GM12878 (cell line): Measurements from ENCODE around the gene SCN8A. TPM values are rescaled to one million over a fixed set of nuclear protein-coding genes. Genes with fewer than 3 reads are reported as not detected.
"Not testable (repeated sequence)": the region's sequence is repeated elsewhere in the genome, so short reads cannot be mapped to it uniquely, and the experiment has no call there.

ENCODE experiments used
- ATAC-seq: fragments of 200-7000 bp; cut with Tn5 transposase; 3 replicates; pipeline ENCODE4 v1.9.1; 2020; ENCODE audit warnings: mild to moderate bottlenecking, moderate library complexity
- BruUV-seq: library from RNA; stranded (reverse); fragments of 400-500 nt; replicated peaks from 2 replicates; lab custom pipeline; 2021; lab: Mats Ljungman, UMichigan
- CTCF ChIA-PET: fragments of 300-600 bp; sonication (Branson Sonifier 250); formaldehyde crosslinking; extraction: SDS; loops from one replicate; lab custom pipeline; 2021; ENCODE audit warnings: inconsistent platforms; lab: Yijun Ruan, JAX
- POLR2A ChIA-PET: fragments of 350-600 bp; formaldehyde crosslinking; extraction: SDS; loops from one replicate; lab custom pipeline; 2021; ENCODE audit warnings: inconsistent platforms; lab: Charles Lee
- RAD21 ChIA-PET: fragments of 300-600 bp; sonication (Branson Sonifier 250); formaldehyde crosslinking; loops from one replicate; lab custom pipeline; 2023; ENCODE audit warnings: antibody characterized with exemption; ENCODE audit not compliant: unreplicated experiment; lab: Charles Lee
- SMC1A ChIA-PET: fragments of 300-600 bp; sonication (Branson Sonifier 250); formaldehyde crosslinking; loops from one replicate; lab custom pipeline; 2023; ENCODE audit not compliant: unreplicated experiment, uncharacterized antibody; lab: Charles Lee
- DNase-seq: peaks from one replicate; pipeline ENCODE4 v3.0.0-alpha.2; 2011; ENCODE audit warnings: low read depth, low spot score
- FAIRE-seq: peaks from 3 replicates; lab custom pipeline; 2011; peaks lifted over from hg19 to GRCh38; lab: Jason Lieb, UNC
- H2AFZ ChIP-seq: 2 replicates; pipeline ENCODE4 v1.6.0; 2011; ENCODE audit warnings: low read depth, low read length, control low read depth; ENCODE audit not compliant: control insufficient read depth
- H3K27ac ChIP-seq: 2 replicates; pipeline ENCODE4 v1.5.1; 2011; ENCODE audit warnings: control low read depth; ENCODE audit not compliant: control insufficient read depth, insufficient read depth
- H3K27me3 ChIP-seq, 2 experiments: replicated peaks in 1 of 2; 2 replicates each; pipeline versions ENCODE4 v1.6.0 to v1.6.1; 2011; ENCODE audit warnings: low read length in 1 of 2; ENCODE audit not compliant: control insufficient read depth in 2 of 2, insufficient read depth in 2 of 2
- H3K36me3 ChIP-seq, 2 experiments: 2 replicates each; pipeline ENCODE4 v1.5.1; 2011; ENCODE audit warnings: low read length in 1 of 2; ENCODE audit not compliant: control insufficient read depth in 2 of 2, insufficient read depth in 2 of 2
- H3K4me1 ChIP-seq: 2 replicates; pipeline ENCODE4 v1.6.1; 2011; ENCODE audit warnings: mild to moderate bottlenecking, low read length, moderate library complexity, mixed read lengths; ENCODE audit not compliant: control insufficient read depth, insufficient read depth
- H3K4me2 ChIP-seq: 2 replicates; pipeline ENCODE4 v1.6.0; 2011; ENCODE audit warnings: control low read depth; ENCODE audit not compliant: control insufficient read depth, insufficient read depth
- H3K4me3 ChIP-seq: fragments of 200-600 bp; sonication (generic); 2 replicates; pipeline ENCODE4 v1.5.1; 2016
- H3K79me2 ChIP-seq: 2 replicates; pipeline ENCODE4 v1.6.0; 2011; ENCODE audit warnings: low read length; ENCODE audit not compliant: control insufficient read depth, insufficient read depth
- H3K9ac ChIP-seq: 2 replicates; pipeline ENCODE4 v1.8.0; 2011; ENCODE audit warnings: low read length, control low read depth, mixed read lengths; ENCODE audit not compliant: control insufficient read depth, insufficient read depth
- H3K9me3 ChIP-seq: replicated peaks from 3 replicates; pipeline ENCODE4 v1.5.1; 2011; ENCODE audit warnings: mild to moderate bottlenecking, low read length; ENCODE audit not compliant: control insufficient read depth, insufficient read depth
- H4K20me1 ChIP-seq: 2 replicates; pipeline ENCODE4 v1.6.0; 2011; ENCODE audit not compliant: control insufficient read depth, insufficient read depth
- EED ChIP-seq: sonication (generic); IDR thresholded peaks from 2 replicates; pipeline ENCODE4 v1.6.1; 2016; ENCODE audit warnings: antibody characterized with exemption, low read depth
- EGR1 ChIP-seq, 2 experiments: IDR thresholded peaks; 1 replicate in 1 of 2; 2 replicates in 1 of 2; pipeline ENCODE4 v1.6.1; 2011 to 2012; ENCODE audit warnings: low read depth in 2 of 2, low read length in 2 of 2, borderline replicate concordance in 1 of 2, mild to moderate bottlenecking in 1 of 2, moderate library complexity in 1 of 2
- HDAC6 ChIP-seq: fragments of 200-600 bp; sonication (generic); IDR thresholded peaks from one replicate; pipeline ENCODE4 v1.8.0; 2017; ENCODE audit warnings: antibody characterized with exemption; ENCODE audit not compliant: unreplicated experiment
- MLLT1 ChIP-seq: fragments of 450-650 bp; IDR thresholded peaks from 2 replicates; pipeline ENCODE4 v1.6.1; 2016; ENCODE audit warnings: mild to moderate bottlenecking
- WGBS: methylation state at CpG from one replicate; pipeline ENCODE4 v1.1.6; 2016; ENCODE audit warnings: low lambda C conversion rate; ENCODE audit not compliant: insufficient replicate concordance, insufficient coverage; ENCODE audit errors: missing lambda C conversion rate; 5-methylcytosine and 5-hydroxymethylcytosine counted together
- in situ Hi-C: fragments of 300-500 bp; cut with MboI; formaldehyde crosslinking; loops from 9 replicates; pipeline ENCODE4 v1.14.3; 2018; ENCODE audit warnings: mixed read lengths
- intact Hi-C: fragments of 100-400 bp; cut with micrococcal nuclease; formaldehyde crosslinking; loops from one replicate; pipeline ENCODE4 v1.14.2; 2022; ENCODE audit not compliant: unreplicated experiment
- polyA plus RNA-seq, 11 experiments: library from polyadenylated mRNA; depleted of rRNA in 4 of 11; unstranded in 6 of 11; stranded (reverse) in 5 of 11; fragments of >200 nt; fragmentation: Nextera tagmentation in 4 of 11; fragmentation: Illumina TruSeq in 1 of 11; extraction: Ambion mirVana in 4 of 11; extraction: Trizol in 1 of 11; gene quantifications; 1 replicate in 1 of 11; 2 replicates in 10 of 11; pipeline versions ENCODE4 v1.2.1 to v1.2.3, GENCODE V29; 2011 to 2016; ENCODE audit warnings: inconsistent platforms in 2 of 11, missing spikeins in 2 of 11, low read depth in 1 of 11
- total RNA-seq, 4 experiments: library from RNA; depleted of rRNA in 3 of 4; stranded (reverse); fragments of >200 nt in 3 of 4; fragmentation: Illumina TruSeq in 1 of 4; extraction: Trizol in 1 of 4; gene quantifications; 2 replicates each; pipeline versions ENCODE4 v1.2.1 to v1.2.3, GENCODE V29; 2013 to 2021

SCN8A gene
- total and polyA plus RNA-seq, 10 of the 15 experiments (the other 5 are each of a cell fraction or from before 2014, with no cell fraction given) = 0.02 to 0.23 (median 0.06) TPM; not detected in 2

GRCh38 chr12:51549637-51550036, 41.4 kb upstream of the SCN8A start (continued):
- TF ChIP-seq MLLT1 = no peak
- no peak for TF ChIP-seq EED
- TF ChIP-seq HDAC6 = no peak
- no peak for TF ChIP-seq EGR1 (IDR thresholded peaks at IDR 0.05; ENCODE audit: borderline replicate concordance in 1 of 2, low read depth in 2 of 2, low read length in 2 of 2)

GRCh38 chr12:51568271-51569032, 22.6 kb upstream of the SCN8A start:
- FAIRE-seq, BruUV-seq, H3K79me2 ChIP-seq, H3K9ac ChIP-seq, RAD21 ChIA-PET, intact Hi-C loops, H3K4me2 ChIP-seq, H2AFZ ChIP-seq, ATAC-seq, SMC1A ChIA-PET, DNase-seq, H3K4me3 ChIP-seq, H3K9me3 ChIP-seq, H3K4me1 ChIP-seq, H3K27me3 ChIP-seq, H4K20me1 ChIP-seq, H3K36me3 ChIP-seq, POLR2A ChIA-PET, CTCF ChIA-PET, in situ Hi-C loops, H3K27ac ChIP-seq: not testable (repeated sequence)
- 58% methylated on average over 13 of the region's 28 CpGs for WGBS
